Measurements from ENCODE around the gene TPRKB.
"Not testable (repeated sequence)": the region's sequence is repeated elsewhere in the genome, so short reads cannot be mapped to it uniquely, and the experiment has no call there.

Gene TPRKB

DNA sequence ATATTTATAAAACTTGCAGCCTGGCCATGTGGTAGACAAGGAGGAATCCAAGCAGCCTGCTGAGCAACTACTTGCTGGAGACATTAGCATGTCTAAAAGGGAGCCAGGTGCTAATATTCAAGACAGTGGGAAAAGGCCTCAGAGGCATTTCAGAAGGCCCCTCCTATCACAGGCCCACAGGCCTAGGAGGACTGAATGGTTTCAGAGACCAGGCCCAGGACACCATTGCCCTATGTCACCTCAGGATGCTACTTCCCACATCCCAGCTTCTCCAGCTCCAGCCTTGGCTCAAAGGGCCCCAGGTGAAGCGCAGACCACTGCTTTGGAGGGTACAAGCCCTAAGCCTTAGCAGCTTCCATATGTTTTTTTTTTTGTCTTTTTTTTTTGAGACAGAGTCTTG lies 39.0 kb downstream of the TPRKB start:
- no peak for DNase-seq

- DNase-seq, result no peak
Measured at GRCh38 chr2:73697606-73698005, 39.5 kb downstream of the TPRKB start.

GRCh38 chr2:73696985-73697384 lies 40.2 kb downstream of the TPRKB start:
- DNase-seq, result not testable (repeated sequence)

- not testable (repeated sequence) for DNase-seq
Measured at GRCh38 chr2:73696521-73696920, 40.6 kb downstream of the TPRKB start.

DNA sequence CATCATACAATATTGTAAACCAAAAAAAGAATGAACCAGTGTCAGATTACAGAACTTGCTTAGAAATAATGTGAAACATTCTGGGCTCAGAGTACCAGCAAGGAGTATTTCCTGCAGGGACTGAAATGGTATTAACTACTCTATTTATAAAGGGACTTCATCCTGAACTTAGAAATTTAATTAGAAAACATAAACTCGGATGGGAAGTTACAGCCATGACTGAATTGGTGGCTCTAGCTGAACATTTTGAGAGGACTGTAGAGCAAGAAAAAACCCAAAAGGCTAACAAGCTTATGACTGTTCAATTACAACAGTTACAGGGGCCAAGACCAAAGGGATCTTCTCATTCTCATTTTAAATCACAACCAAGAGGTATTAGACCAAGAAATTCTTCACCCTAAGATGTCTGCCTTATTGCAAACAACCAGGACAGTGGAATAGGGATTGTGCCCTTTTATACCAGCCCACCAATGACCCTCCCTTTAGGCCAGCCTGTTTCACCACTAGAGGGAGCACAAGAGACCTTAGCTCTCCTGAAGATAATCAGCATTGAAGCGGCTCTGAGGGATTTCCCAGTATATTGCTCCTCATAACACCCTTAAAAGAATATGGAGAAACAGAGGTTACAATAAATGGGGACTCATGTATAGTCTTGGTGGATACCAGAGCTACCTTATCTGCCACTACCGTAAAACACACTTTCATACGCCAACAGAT lies 46.6 kb downstream of the TPRKB start:
- DNase-seq, result peak; percentile 6

GRCh38 chr2:73688494-73688893 lies 48.7 kb downstream of the TPRKB start:
- DNase-seq, result not testable (repeated sequence)

- DNase-seq, result no peak
Measured at GRCh38 chr2:73685764-73686438, 51.2 kb downstream of the TPRKB start.

GRCh38 chr2:73684905-73685304 lies 52.2 kb downstream of the TPRKB start:
- DNase-seq, result not testable (repeated sequence)

GRCh38 chr2:73684325-73684724 lies 52.8 kb downstream of the TPRKB start:
- not testable (repeated sequence) for DNase-seq

GRCh38 chr2:73679951-73680571 lies 57.1 kb downstream of the TPRKB start:
- peak; percentile 32 for DNase-seq

All from NCI-H1694 treated with DMSO at 0.1 percent for 48 hours (cell line).